PC-3 (cell line): ENCODE data around the gene CEP112. TPM values are rescaled to one million over a fixed set of nuclear protein-coding genes. Genes with fewer than 3 reads are reported as not detected.

Source experiments
- ATAC-seq: fragments of 200-7000 bp; cut with Tn5 transposase; 2 replicates; pipeline ENCODE4 v1.9.1; 2020; ENCODE audit warnings: mild to moderate bottlenecking, moderate library complexity
- BruUV-seq: library from RNA; stranded (reverse); fragments of 400-500 nt; replicated peaks from 2 replicates; lab custom pipeline; 2021; lab: Mats Ljungman, UMichigan
- CTCF ChIA-PET: fragments of 300-600 bp; sonication (Branson Sonifier 250); formaldehyde crosslinking; loops from one replicate; lab custom pipeline; 2022; ENCODE audit warnings: antibody characterized with exemption; lab: Charles Lee
- POLR2A ChIA-PET: fragments of 300-600 bp; sonication (Branson Sonifier 250); formaldehyde crosslinking; loops from one replicate; lab custom pipeline; 2022; ENCODE audit warnings: antibody characterized with exemption; ENCODE audit not compliant: unreplicated experiment; lab: Charles Lee
- DNase-seq: peaks from one replicate; pipeline ENCODE4 v3.0.0-alpha.2; 2015
- H2AFZ ChIP-seq: fragments of 300-600 bp; sonication (generic); 2 replicates; pipeline ENCODE4 v1.6.0; 2016; ENCODE audit warnings: antibody characterized with exemption, low read length
- H3F3A ChIP-seq: fragments of 300-600 bp; sonication (generic); one replicate; pipeline ENCODE4 v1.6.0; 2017; ENCODE audit warnings: antibody characterized with exemption, low read length, control low read depth, mild to moderate bottlenecking; ENCODE audit not compliant: unreplicated experiment
- H3K27ac ChIP-seq: fragments of 300-600 bp; sonication (generic); 2 replicates; pipeline ENCODE4 v1.5.1; 2016; ENCODE audit warnings: mild to moderate bottlenecking, low read length
- H3K27me3 ChIP-seq: fragments of 300-600 bp; sonication (generic); 2 replicates; pipeline ENCODE4 v1.6.1; 2016; ENCODE audit warnings: low read length, mixed read lengths
- H3K36me3 ChIP-seq: fragments of 300-600 bp; sonication (generic); 2 replicates; pipeline ENCODE4 v1.6.1; 2016; ENCODE audit warnings: low read depth, mixed run types, low read length, mixed read lengths
- H3K4me1 ChIP-seq: fragments of 300-600 bp; sonication (generic); 2 replicates; pipeline ENCODE4 v1.5.1; 2016; ENCODE audit warnings: low read length; ENCODE audit not compliant: insufficient read depth
- H3K4me2 ChIP-seq: fragments of 300-600 bp; sonication (generic); 2 replicates; pipeline ENCODE4 v1.6.0; 2016; ENCODE audit warnings: low read length
- H3K4me3 ChIP-seq: fragments of 300-600 bp; sonication (generic); 2 replicates; pipeline ENCODE4 v1.5.1; 2016; ENCODE audit warnings: mild to moderate bottlenecking, low read length, mixed read lengths
- H3K79me2 ChIP-seq: fragments of 300-600 bp; sonication (generic); 2 replicates; pipeline ENCODE4 v1.6.1; 2017; ENCODE audit warnings: low read length, mixed read lengths
- H3K9ac ChIP-seq: fragments of 300-600 bp; sonication (generic); 2 replicates; pipeline ENCODE4 v1.6.0; 2016; ENCODE audit warnings: mild to moderate bottlenecking, low read length
- H3K9me2 ChIP-seq: fragments of 300-600 bp; sonication (generic); replicated peaks from 2 replicates; pipeline ENCODE4 v1.6.1; 2016; ENCODE audit warnings: mixed run types, low read length, mixed read lengths
- H3K9me3 ChIP-seq: fragments of 300-600 bp; sonication (generic); 2 replicates; pipeline ENCODE4 v1.6.1; 2016; ENCODE audit warnings: low read length, mixed read lengths
- H4K20me1 ChIP-seq: fragments of 300-600 bp; sonication (generic); 2 replicates; pipeline ENCODE4 v1.6.1; 2016; ENCODE audit warnings: low read length, mixed read lengths
- CTCF ChIP-seq: fragments of 300-600 bp; sonication (generic); conservative IDR thresholded peaks from 2 replicates; pipeline ENCODE4 v1.5.1; 2017; ENCODE audit warnings: antibody characterized with exemption, low read depth, mild to moderate bottlenecking, low read length
- EZH2 ChIP-seq: fragments of 300-600 bp; sonication (generic); IDR thresholded peaks from one replicate; pipeline ENCODE4 v1.6.1; 2017; ENCODE audit warnings: antibody characterized with exemption, mild to moderate bottlenecking, low read length; ENCODE audit not compliant: unreplicated experiment
- EZH2phosphoT487 ChIP-seq: fragments of 300-600 bp; sonication (generic); IDR thresholded peaks from 2 replicates; pipeline ENCODE4 v1.6.1; 2018; ENCODE audit warnings: mild to moderate bottlenecking, antibody characterized with exemption, low read length, borderline replicate concordance
- intact Hi-C: fragments of 100-400 bp; cut with micrococcal nuclease; formaldehyde crosslinking; loops from 2 replicates; pipeline ENCODE4 v1.9.0; 2023
- total RNA-seq: library from RNA; depleted of rRNA; stranded (reverse); fragments of >200 nt; gene quantifications from 2 replicates; pipeline ENCODE4 v1.2.3, GENCODE V29; 2014

CEP112 gene
- total RNA-seq, 1 experiment from 2014 or later: 6.5 TPM

GRCh38 chr17:66115246-66115645, 76.7 kb downstream of the CEP112 start:
- no peaks in the 10 kb centered on the region for H3K9me3 ChIP-seq
- H3K9me2 ChIP-seq: no peaks in the 10 kb centered on the region
- H3K36me3 ChIP-seq: no peaks in the 10 kb centered on the region
- no peak for TF ChIP-seq EZH2
- no peak for TF ChIP-seq EZH2phosphoT487
- TF ChIP-seq CTCF: no peak
- no peaks in the 10 kb centered on the region for H3F3A ChIP-seq
- DNase-seq (no peak), ATAC-seq (peak; percentile 43)
- intact Hi-C loops: no loop called here
- H3K4me2 ChIP-seq: no peak overlapping the region
- no peak overlapping the region for H2AFZ ChIP-seq
- no peak overlapping the region for H3K4me3 ChIP-seq
- no peak overlapping the region for H3K27ac ChIP-seq
- no peaks in the 10 kb centered on the region for H4K20me1 ChIP-seq
- H3K27me3 ChIP-seq: no peaks in the 10 kb centered on the region
- no TSS peak for BruUV-seq
- ChIA-PET POLR2A (no interaction called here), CTCF (no interaction called here)
- H3K79me2 ChIP-seq: no peaks in the 10 kb centered on the region
- no peak overlapping the region for H3K9ac ChIP-seq
- H3K4me1 ChIP-seq: no peaks in the 10 kb centered on the region

GRCh38 chr17:66114609-66115008, 77.3 kb downstream of the CEP112 start:
- Histone ChIP-seq H3K9ac (no peak overlapping the region), H3K9me2 (no peaks in the 10 kb centered on the region), H2AFZ (no peak overlapping the region), H3K79me2 (no peaks in the 10 kb centered on the region), H3K4me1 (no peaks in the 10 kb centered on the region), H3K27ac (no peak overlapping the region), H3F3A (no peaks in the 10 kb centered on the region), H3K27me3 (no peaks in the 10 kb centered on the region), H3K9me3 (no peaks in the 10 kb centered on the region), H4K20me1 (no peaks in the 10 kb centered on the region), H3K36me3 (no peaks in the 10 kb centered on the region), H3K4me2 (no peak overlapping the region), H3K4me3 (no peak overlapping the region)
- TF ChIP-seq EZH2phosphoT487 (no peak), EZH2 (no peak), CTCF (no peak)
- intact Hi-C loops: no loop called here
- CTCF ChIA-PET: no interaction called here
- DNase-seq (peak; percentile 24), ATAC-seq (peak; percentile 93)
- BruUV-seq: no TSS peak
- POLR2A ChIA-PET: no interaction called here

GRCh38 chr17:66107731-66108130, 84.2 kb downstream of the CEP112 start:
- TF ChIP-seq EZH2 (no peak), EZH2phosphoT487 (no peak), CTCF (no peak)
- no peaks in the 10 kb centered on the region for H3K79me2 ChIP-seq
- DNase-seq: no peak
- no TSS peak for BruUV-seq
- no peaks in the 10 kb centered on the region for H3K9me2 ChIP-seq
- H4K20me1 ChIP-seq: no peaks in the 10 kb centered on the region
- no peak overlapping the region for H2AFZ ChIP-seq
- H3K27me3 ChIP-seq: no peaks in the 10 kb centered on the region
- H3K4me1 ChIP-seq: no peaks in the 10 kb centered on the region
- no peak for ATAC-seq
- ChIA-PET CTCF (no interaction called here), POLR2A (no interaction called here)
- no peaks in the 10 kb centered on the region for H3K36me3 ChIP-seq
- intact Hi-C loops: no loop called here
- H3K4me3 ChIP-seq: no peak overlapping the region
- H3K4me2 ChIP-seq: no peak overlapping the region
- no peak overlapping the region for H3K9ac ChIP-seq
- no peaks in the 10 kb centered on the region for H3F3A ChIP-seq
- no peak overlapping the region for H3K27ac ChIP-seq
- H3K9me3 ChIP-seq: no peaks in the 10 kb centered on the region
